GM21447 (cell line): Measurements from ENCODE around the gene PTPRD.

ENCODE experiments used
- ATAC-seq: cut with Tn5 transposase; IDR thresholded peaks from one replicate; pipeline ENCODE4 v1.9.1; 2021; ENCODE audit not compliant: unreplicated experiment

PTPRD gene

GRCh38 chr9:9223175-9223574 is 1389.6 kb downstream of the PTPRD start:
- ATAC-seq, result no peak

- ATAC-seq, result no peak
These were observed 1390.1 kb downstream of the PTPRD start for GRCh38 chr9:9222730-9223129.

DNA sequence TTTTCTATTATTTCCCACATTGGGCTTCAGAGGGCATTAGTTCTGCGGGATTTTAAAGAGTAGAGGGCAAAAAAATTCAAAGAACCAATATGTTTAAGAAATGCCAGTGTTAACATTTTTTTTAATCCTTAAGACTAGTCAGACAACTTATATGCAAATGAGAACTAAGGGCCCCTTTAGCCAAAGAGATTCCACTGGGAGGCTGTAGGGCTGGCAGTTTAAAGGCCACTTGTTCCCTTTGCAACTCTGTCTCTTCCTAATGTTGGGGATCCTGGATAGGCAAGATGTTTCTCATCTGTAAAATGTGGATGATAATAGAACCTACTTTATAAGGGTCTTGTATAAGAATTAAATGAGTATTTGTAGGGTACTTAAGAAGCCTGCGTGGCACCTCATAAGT is 1395.9 kb downstream of the PTPRD start:
- no peak for ATAC-seq

DNA sequence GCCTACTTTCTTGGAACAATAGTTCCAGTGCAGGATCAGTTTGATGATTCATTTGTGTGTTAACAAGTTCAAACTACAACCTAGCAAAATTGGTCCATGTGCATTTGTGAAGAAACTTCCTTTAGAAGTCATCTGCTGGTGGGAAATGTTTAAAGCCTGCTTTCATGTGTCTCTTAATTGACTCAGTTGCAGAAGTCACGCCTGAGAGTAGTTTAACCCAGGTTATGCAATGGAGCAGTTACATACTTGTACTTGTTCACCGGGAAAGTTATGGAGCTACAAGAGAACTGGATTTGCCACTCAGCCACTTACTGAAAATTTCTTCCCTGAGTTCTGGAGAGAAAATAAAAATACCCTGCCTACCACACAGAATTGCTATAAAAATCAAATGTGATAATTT is 1397.8 kb downstream of the PTPRD start:
- ATAC-seq, result no peak

GRCh38 chr9:9214066-9214465 is 1398.7 kb downstream of the PTPRD start:
- ATAC-seq, result no peak

GRCh38 chr9:9212963-9213362 is 1399.8 kb downstream of the PTPRD start:
- no peak for ATAC-seq

GRCh38 chr9:9202276-9202675 is 1410.5 kb downstream of the PTPRD start:
- ATAC-seq, result no peak

DNA sequence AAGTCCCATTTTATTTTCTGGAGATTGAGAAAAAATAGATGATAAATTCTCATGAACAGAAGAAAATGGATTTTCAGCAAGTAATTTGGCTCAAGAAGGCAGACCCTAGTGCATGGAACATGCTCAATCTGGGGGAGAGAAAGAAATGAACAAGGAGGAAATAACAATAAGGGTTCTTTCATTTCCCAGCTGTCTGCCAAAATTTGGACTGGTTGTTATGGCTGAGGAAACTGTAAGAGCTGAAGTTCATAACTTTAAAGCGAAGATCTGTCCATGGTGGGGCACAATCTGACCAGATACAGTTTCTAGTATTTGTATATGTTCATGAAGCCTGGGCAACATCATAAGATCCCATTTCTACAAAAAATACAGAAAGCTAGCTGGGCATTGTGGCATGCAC is 1426.7 kb downstream of the PTPRD start:
- no peak for ATAC-seq

- ATAC-seq, result no peak
These were observed 1430.4 kb downstream of the PTPRD start for GRCh38 chr9:9182431-9182830.

GRCh38 chr9:9177081-9177480 is 1435.7 kb downstream of the PTPRD start:
- ATAC-seq, result no peak

DNA sequence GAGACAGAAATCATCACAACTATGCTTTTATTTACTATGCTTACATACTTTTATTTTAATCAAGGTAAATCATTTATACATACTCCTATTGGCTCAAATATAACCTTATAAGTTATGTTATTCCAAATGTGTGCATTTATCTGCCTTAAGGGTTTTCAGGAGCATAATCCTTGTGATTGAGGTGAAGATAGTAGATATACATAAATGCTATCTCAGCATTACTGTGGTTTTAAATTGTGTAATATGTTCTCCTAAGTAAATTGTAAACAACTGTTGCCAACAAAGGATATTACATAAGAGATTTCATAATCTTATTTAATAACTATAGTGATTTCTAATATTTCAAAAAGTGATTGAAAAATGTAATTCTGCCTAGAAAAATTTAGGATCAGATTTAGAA is 1438.4 kb downstream of the PTPRD start:
- ATAC-seq, result no peak

DNA sequence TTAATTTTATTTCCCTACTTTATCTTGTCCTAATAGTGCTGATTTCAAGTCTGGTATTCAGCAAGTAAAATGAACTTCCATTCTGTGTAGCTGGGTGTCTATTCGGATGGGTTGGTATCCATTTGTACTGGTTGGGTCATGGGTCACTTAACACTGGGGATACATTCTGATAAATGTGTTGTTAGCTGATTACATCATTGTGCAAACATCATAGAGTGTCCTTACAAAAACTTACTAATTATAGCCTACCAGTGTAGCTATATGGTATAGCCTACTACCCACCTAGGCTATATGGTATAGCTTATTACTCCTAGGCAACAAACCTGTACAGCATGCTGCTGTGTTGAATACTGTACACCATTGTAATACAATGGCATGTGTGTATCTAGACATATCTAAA is 1439.5 kb downstream of the PTPRD start:
- ATAC-seq, result no peak

- no peak for ATAC-seq
These were observed 1442.2 kb downstream of the PTPRD start for GRCh38 chr9:9170439-9171134.

DNA sequence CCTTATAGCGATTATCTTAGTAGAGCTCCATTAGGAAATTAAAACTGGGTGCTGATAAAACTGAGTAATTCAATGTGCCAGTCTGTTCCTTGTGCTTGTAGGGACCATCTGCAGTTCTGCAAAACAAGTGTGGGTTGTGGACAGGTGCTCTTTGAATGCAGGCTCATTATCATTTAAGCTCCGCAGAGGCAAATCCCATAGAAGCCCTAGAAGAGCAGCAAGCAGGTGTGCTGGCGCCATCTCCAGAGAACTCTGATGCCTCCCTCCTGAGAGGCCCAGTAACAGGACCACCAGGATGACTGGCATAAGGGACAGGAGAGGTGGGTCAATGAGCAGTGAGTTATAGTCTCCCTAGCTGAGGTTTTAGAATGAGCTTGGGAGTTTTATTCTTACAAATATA is 1470.8 kb downstream of the PTPRD start:
- no peak for ATAC-seq

- ATAC-seq, result no peak
These were observed 1479.3 kb downstream of the PTPRD start for GRCh38 chr9:9133526-9133925.

DNA sequence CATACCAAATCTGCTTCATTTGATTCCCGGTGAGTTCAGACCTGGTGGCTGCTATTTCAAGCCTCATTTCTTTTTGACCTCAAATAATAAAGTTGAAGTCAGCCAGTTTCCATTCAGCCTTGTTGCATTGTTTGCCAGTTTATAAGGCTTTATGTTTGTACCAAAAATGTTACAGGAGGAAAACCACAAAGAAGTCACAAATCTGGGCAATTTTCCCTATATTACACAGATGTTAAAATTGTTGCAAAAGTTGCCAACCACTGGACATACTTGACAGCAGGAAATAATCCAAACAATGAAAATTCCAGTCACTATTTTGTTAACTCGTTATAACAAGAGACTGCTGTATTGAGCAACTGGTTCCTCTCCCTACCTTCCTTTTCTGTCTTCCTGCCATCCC is 1488.2 kb downstream of the PTPRD start:
- ATAC-seq, result no peak

DNA sequence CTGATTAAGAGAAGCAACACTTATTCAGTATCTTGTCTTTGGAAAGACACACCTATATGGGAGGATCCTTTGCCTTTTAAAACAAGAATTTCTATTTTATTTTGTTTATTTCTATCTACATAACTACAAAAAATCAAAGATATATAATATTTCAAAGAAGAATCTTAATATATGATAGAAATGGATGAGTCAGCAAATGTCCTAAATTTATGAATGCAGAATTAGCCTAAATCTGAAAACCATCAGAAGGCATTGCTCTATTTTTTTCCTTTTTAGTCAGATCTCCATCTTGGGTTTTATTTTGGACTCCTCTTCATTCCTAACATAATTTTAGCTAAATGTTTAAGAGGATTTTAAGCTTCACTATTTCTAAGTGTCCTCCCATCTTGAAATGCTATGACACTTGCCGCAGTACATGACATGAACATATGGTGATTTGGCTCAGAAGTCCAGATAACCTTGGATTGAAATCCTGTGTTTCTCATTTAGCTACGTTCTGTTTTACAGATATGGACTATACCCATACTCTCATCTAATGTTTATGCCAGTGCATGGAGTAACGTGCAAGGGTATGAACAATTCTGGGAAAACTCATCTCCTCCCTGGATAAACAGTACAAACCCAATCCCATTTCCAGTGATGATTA is 1490.4 kb downstream of the PTPRD start:
- no peak for ATAC-seq

DNA sequence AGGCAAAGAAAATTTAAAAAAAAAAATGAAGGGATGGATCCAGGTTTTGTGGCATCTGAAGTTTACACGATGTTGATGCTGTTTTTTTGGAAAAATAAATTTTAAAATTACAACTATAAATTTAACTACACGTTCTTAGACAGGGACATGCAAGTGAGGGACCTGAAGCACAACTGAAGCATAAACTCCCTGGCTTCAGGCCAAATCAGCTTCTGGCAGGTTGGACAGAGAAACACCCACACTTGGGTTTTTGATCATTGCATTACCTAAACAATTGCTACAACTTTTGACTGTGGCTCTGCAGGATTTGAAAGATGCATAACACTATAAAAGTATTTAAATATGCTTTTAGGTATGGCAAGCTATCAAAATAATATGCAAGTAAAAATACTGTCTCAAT is 1494.9 kb downstream of the PTPRD start:
- no peak for ATAC-seq

- no peak for ATAC-seq
These were observed 1500.6 kb downstream of the PTPRD start for GRCh38 chr9:9112001-9112720.

DNA sequence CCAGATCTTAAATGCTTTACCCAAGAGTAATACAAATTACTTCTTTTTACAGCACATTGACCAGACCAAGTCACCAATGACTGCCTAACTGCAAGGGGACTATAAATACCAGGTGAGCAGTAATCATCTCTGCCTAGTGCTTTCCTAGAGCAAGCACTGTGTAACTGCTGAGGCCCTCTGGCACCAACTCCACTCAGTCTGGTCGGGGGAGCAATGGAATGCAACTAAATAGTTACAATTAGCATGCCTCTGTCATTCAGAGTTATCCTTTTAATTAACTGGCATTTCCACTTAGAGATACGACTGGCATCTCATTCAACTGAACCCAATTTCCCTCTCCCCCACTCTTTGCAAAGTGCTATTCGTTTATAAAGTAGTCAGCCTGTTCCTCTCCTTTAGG is 1504.2 kb downstream of the PTPRD start:
- no peak for ATAC-seq

DNA sequence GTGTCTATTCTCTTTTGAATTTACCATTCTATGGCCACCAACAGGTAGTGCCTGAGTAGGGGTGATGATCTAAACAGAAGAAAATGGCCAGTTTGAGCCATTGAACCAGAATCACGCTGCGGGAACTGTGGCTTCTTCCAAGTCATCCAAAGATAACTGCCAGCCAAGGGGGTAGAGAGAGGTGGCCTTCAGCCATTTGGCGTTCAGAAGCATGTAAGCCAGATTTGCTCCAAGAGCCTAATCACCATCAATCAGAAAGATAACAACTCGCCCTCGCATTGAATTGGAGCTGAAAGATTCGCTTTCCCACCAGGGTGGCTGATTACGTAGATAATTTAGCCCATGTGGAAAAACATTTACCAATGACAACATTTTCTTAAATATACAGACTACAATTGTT is 1510.5 kb downstream of the PTPRD start:
- no peak for ATAC-seq

- no peak for ATAC-seq
These were observed 1512.7 kb downstream of the PTPRD start for GRCh38 chr9:9100070-9100469.
